GM18505 (cell line): ENCODE results near the gene RORC.

Experiments used
- ATAC-seq: cut with Tn5 transposase; IDR thresholded peaks from one replicate; pipeline ENCODE4 v1.9.1; 2021; ENCODE audit not compliant: unreplicated experiment
- POLR2A ChIP-seq: IDR thresholded peaks from 4 replicates; pipeline ENCODE4 v1.6.1; 2011; ENCODE audit warnings: borderline replicate concordance; ENCODE audit not compliant: insufficient read depth, insufficient read length; ENCODE audit errors: extremely low read depth

The RORC gene

DNA sequence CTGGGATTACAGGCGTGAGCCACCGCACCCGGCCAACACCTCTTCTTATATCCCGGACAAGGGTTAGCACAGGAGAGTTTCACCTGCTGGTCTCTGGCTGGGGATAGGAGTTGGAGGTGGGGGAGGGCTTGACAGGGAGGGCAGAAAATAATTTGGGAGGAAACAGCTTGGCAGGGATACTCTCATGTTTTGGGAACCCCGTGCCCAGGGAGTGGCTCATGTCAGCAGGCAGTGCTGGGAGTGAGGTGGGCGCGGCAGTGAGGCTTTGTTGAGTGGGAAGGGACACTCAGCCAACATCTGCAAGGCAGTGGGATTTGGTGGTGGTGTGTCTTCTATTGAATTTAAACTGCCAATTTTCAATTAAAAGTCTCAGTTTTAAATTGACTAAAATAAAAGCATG lies 23.1 kb upstream of the RORC start:
- TF ChIP-seq POLR2A: no peak
- no peak for ATAC-seq

GRCh38 chr1:151853411-151853943 lies 21.9 kb upstream of the RORC start, which contains the start of gene THEM5:
THEM5 (minus strand) TSS chr1:151853712; CDS start chr1:151853565, 147 bp downstream.
- ATAC-seq: no peak
- no peak for TF ChIP-seq POLR2A

GRCh38 chr1:151852733-151853132 lies 21.1 kb upstream of the RORC start:
- no peak for TF ChIP-seq POLR2A

GRCh38 chr1:151851886-151852285 lies 20.3 kb upstream of the RORC start:
- no peak for ATAC-seq
- TF ChIP-seq POLR2A: no peak

More at GRCh38 chr1:151852733-151853132, 21.1 kb upstream of the RORC start:
- no peak for ATAC-seq

DNA sequence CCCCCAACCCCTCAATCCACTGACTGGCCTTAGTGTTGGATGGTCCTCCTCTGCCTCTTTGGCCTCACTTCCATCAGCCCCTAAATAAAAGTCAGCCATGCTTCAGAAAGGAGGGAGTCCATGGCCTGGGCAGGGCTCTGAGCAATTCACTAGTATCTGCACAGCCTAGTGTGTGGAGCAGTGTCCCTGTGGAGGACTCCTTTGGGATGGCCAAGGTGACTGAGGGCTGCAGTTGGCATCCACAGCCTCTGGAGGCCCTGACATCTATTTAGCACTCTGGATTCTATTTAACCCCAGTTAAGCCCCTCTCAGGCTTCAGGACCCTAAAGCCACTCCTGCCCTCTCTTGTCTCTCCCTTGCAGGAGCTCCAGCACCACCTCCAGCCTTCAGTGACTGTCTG lies 18.3 kb upstream of the RORC start:
- no peak for ATAC-seq
- no peak for TF ChIP-seq POLR2A

DNA sequence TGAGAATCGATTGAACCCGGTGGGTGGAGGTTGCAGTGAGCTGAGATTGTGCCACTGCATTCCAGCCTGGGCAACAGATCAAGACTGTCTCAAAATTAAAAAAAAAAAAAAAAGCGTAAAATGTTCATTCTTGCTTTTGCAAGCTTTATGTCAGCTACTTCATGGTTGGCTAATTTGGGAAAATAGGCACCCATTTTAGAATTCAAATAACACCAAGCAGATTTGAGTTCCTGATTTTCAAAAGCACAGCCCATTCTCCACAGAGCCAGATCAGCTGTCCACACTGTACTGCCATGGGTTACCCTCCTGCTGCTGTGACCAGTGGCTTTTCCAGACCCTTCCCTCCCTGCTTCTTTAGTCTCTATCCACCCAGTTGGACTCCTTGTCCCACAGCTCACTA lies 17.5 kb upstream of the RORC start:
- TF ChIP-seq POLR2A: no peak
- ATAC-seq: no peak

GRCh38 chr1:151847867-151848596 lies 16.4 kb upstream of the RORC start:
- no peak for TF ChIP-seq POLR2A
- ATAC-seq: no peak

DNA sequence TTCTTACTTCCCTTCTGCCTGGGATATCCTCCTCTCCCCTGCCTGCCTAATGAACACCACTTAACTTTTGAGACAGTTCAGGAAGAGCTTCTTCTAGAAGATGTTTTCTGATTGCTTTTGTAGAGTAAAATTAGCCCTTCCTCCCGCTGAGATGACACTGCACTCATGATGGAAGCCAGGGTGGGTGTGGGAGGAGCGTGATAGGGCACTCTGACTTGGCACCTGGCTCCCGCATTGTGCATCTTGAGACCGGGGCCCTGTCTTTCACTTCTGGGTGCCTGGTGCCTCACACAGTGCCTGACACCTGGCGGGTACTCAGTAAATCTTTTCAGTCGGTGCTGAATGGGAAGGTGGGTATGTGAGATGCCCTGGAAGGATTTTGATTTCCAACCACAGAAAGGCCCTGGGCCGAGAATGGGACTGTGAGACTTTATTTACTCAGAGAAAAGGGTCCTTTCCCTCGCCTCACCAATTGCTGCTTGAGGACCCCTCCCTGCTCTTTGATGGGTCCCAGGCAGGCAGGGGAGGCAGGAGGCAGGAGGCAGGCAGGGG lies 15.2 kb upstream of the RORC start:
- no peak for TF ChIP-seq POLR2A
- no peak for ATAC-seq

- TF ChIP-seq POLR2A: no peak
- ATAC-seq: no peak
These were observed 14.5 kb upstream of the RORC start for GRCh38 chr1:151846062-151846568.

GRCh38 chr1:151843398-151843797 lies 11.8 kb upstream of the RORC start:
- no peak for TF ChIP-seq POLR2A
- no peak for ATAC-seq

DNA sequence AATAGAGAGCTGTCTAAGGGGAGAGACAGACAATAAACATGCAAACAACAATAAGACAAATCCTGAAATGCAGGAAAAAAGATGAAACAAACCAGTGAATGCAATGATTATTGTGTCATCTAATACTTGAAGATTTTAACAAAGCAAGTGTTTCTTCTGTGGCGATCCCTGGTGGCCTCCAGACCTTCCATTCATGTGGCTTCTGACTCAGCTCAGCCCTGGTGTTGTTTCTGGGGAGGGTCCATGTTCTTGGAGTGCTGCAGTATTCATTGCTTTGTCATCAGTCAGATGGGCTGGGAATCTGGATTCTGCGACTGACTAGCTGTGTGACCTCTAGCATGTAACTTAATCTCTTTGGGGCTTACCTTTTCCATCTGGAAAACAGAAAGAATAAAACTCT lies 9.5 kb upstream of the RORC start:
- no peak for TF ChIP-seq POLR2A
- ATAC-seq: no peak

- ATAC-seq: no peak
- no peak for TF ChIP-seq POLR2A
These were observed 8.8 kb upstream of the RORC start for GRCh38 chr1:151840421-151840820.

DNA sequence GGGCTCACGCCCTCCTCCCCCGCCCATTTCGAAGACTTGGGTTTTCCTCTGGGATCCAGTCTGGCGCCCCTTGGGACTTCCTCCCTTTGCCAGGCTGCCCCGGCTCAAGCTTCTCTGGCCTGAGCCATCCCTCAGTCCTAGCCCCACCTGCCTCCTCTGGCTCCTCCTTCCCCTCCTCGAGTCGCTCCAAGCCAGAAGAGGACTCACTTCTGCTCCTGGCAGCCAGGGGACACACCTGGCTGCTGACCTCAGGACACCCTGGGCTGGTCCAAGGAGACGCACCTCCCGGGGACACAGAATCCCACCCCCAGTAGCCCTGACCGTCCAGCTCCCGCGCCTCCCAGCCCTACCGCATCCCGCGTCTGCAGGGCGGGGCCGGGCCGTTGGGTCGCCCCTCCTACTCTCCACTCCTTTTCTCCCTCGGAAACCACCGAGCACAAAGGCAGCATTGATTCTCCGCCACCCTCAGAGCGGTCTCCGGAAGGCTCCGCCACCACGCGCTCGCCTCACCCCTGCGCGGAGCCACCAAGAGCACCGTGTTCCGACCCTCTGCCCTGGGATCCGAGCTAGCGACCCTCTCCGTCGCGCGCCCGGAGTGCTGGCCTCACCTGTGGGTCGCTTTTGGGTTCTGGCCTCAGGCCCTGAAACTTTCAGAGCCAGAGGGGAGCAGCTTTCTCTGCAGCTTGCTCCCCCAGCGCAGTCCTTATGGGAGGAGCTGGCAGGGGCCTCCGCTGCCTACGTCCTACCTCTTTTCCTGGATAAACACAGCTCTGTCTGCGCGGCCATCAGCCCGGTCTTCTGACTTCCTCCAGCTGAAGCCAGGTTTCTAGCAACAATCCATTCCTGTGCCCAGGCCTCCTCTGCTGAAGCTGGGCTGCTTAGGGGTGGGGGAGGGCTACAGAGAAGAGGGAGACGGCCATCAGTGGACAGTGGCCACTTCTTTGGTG lies 8.1 kb upstream of the RORC start, which contains the start of gene C2CD4D:
Gene C2CD4D (minus strand): TSS at position 364 of the 947 bp plus-strand sequence. CDS start 831 bp downstream, outside the sequence.
- ATAC-seq: peak; percentile 52
- peak; percentile 34 for TF ChIP-seq POLR2A

DNA sequence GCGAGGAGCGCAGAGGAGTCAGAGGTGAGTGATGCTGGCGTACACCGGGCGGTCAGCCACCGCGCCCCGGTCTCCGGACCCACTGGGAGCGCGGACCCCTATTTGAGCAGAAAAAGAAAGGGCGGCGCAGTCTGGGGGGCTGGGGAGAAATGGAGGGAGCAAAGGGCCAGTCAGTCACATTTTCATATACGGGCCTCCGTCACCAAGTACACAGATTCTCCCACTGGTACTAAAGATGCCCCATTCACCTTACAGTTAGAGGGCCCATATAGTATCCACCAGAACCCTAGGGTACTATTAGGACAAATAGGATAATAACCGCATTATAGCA lies 7.4 kb upstream of the RORC start:
- TF ChIP-seq POLR2A: no peak
- no peak for ATAC-seq
